ENCODE measurements around the gene SRP9. TPM values are rescaled to one million over a fixed set of nuclear protein-coding genes. Genes with fewer than 3 reads are reported as not detected.

Gene SRP9
- total RNA-seq, 1 donor from 2014 or later: 1,104 TPM

Small RNA genes within 50 kb of the gene (small RNA-seq; reads per million reads assigned to genes)
- gene RNU6-1304P: not detected

Other genes with a start within 250 kb of the SRP9 start
- 230 and 346 TPM in 2 replicates for gene ENAH, start 124.7 kb upstream of the SRP9 start, total RNA-seq (ENCODE audit: low replicate concordance)
- 4.3 and 5.7 TPM in 2 replicates for gene EPHX1, start 32.3 kb downstream of the SRP9 start, total RNA-seq (ENCODE audit: low replicate concordance)
- 5.1 and 12.3 TPM in 2 replicates for gene TMEM63A, start 104.6 kb downstream of the SRP9 start, total RNA-seq (ENCODE audit: low replicate concordance)
- not detected in 2 replicates for gene LEFTY1, start 111.3 kb downstream of the SRP9 start, total RNA-seq (ENCODE audit: low replicate concordance)
- gene PYCR2, start 146.4 kb downstream of the SRP9 start, total RNA-seq (ENCODE audit: low replicate concordance): 23.8 and 54.7 TPM in 2 replicates
- gene LEFTY2, start 163.4 kb downstream of the SRP9 start, total RNA-seq (ENCODE audit: low replicate concordance): not detected in 2 replicates
- 18.8 and 29.2 TPM in 2 replicates for gene SDE2, start 221.5 kb downstream of the SRP9 start, total RNA-seq (ENCODE audit: low replicate concordance)